MCF 10A (cell line): ENCODE measurements around the gene NAPSA. TPM values are rescaled to one million over a fixed set of nuclear protein-coding genes. Genes with fewer than 3 reads are reported as not detected.

Source experiments
- BruUV-seq: library from RNA; stranded (reverse); fragments of 400-500 nt; replicated peaks from 2 replicates; lab custom pipeline; 2021; lab: Mats Ljungman, UMichigan
- CTCF ChIA-PET: fragments of 300-600 bp; sonication (Branson Sonifier 250); formaldehyde crosslinking; extraction: SDS; loops from one replicate; lab custom pipeline; 2021; ENCODE audit warnings: antibody characterized with exemption, inconsistent platforms; lab: Yijun Ruan, JAX
- POLR2A ChIA-PET: fragments of 300-600, 350-650 bp; sonication (Branson Sonifier 250); formaldehyde crosslinking; extraction: SDS; loops from one replicate; lab custom pipeline; 2020; ENCODE audit warnings: antibody characterized with exemption, inconsistent platforms; lab: Yijun Ruan, JAX
- DNase-seq: peaks from one replicate; pipeline ENCODE4 v3.0.0-alpha.2; 2018; ENCODE audit not compliant: unreplicated experiment
- H3K27ac Mint-ChIP-seq: one replicate; pipeline ENCODE4 v1.8.0; 2022; ENCODE audit warnings: mild to moderate bottlenecking, low read depth, mixed read lengths; ENCODE audit not compliant: unreplicated experiment
- H3K27me3 Mint-ChIP-seq: one replicate; pipeline ENCODE4 v1.8.0; 2022; ENCODE audit warnings: mixed read lengths; ENCODE audit not compliant: insufficient read depth, unreplicated experiment
- H3K36me3 Mint-ChIP-seq: one replicate; pipeline ENCODE4 v1.8.0; 2022; ENCODE audit warnings: mild to moderate bottlenecking, moderate library complexity, mixed read lengths; ENCODE audit not compliant: insufficient read depth, unreplicated experiment
- H3K4me1 Mint-ChIP-seq: one replicate; pipeline ENCODE4 v1.8.0; 2022; ENCODE audit warnings: mixed read lengths; ENCODE audit not compliant: insufficient read depth, unreplicated experiment
- H3K4me3 Mint-ChIP-seq: one replicate; pipeline ENCODE4 v1.8.0; 2022; ENCODE audit warnings: mild to moderate bottlenecking, moderate library complexity, mixed read lengths; ENCODE audit not compliant: unreplicated experiment
- H3K9me3 Mint-ChIP-seq: one replicate; pipeline ENCODE4 v1.8.0; 2022; ENCODE audit warnings: mixed read lengths; ENCODE audit not compliant: unreplicated experiment
- CTCF ChIP-seq: fragments of 200-600 bp; IDR thresholded peaks from one replicate; pipeline ENCODE4 v1.8.0; 2022; ENCODE audit warnings: antibody characterized with exemption, mild to moderate bottlenecking; ENCODE audit not compliant: unreplicated experiment
- intact Hi-C: fragments of 100-400 bp; cut with micrococcal nuclease; formaldehyde crosslinking; loops from 2 replicates; pipeline ENCODE4 v1.14.1; 2022
- total RNA-seq: library from RNA; stranded (reverse); gene quantifications from 2 replicates; pipeline ENCODE4 v1.2.3, GENCODE V29; 2022

The NAPSA gene
- total RNA-seq, 1 experiment from 2014 or later, result 0.51 TPM

- H3K4me3 Mint-ChIP-seq, result no peak overlapping the region
- BruUV-seq, result no TSS peak
Observed at GRCh38 chr19:50309396-50310125, 55.9 kb downstream of the NAPSA start.

GRCh38 chr19:50308991-50309390 is 56.4 kb downstream of the NAPSA start:
- no peaks in the 10 kb centered on the region for H3K36me3 Mint-ChIP-seq
- H3K4me1 Mint-ChIP-seq, result no peaks in the 10 kb centered on the region
- no peak overlapping the region for H3K27ac Mint-ChIP-seq
- POLR2A ChIA-PET, result no interaction called here
- no peak for TF ChIP-seq CTCF
- no peak overlapping the region for H3K4me3 Mint-ChIP-seq
- CTCF ChIA-PET, result no interaction called here
- intact Hi-C loops, result no loop called here
- H3K9me3 Mint-ChIP-seq, result no peaks in the 10 kb centered on the region
- BruUV-seq, result no TSS peak
- DNase-seq, result no peak
- H3K27me3 Mint-ChIP-seq, result peaks cover 39% of the 10 kb centered on the region

More at GRCh38 chr19:50309396-50310125, 55.9 kb downstream of the NAPSA start:
- Mint-ChIP-seq H3K4me1 (no peaks in the 10 kb centered on the region), H3K9me3 (no peaks in the 10 kb centered on the region), H3K36me3 (no peaks in the 10 kb centered on the region), H3K27me3 (peaks cover 45% of the 10 kb centered on the region), H3K27ac (no peak overlapping the region)
- DNase-seq, result no peak
- no peak for TF ChIP-seq CTCF
- CTCF ChIA-PET, result no interaction called here
- intact Hi-C loops, result no loop called here
- POLR2A ChIA-PET, result no interaction called here

Other genes starting within 250 kb of the NAPSA start
- not detected in 2 replicates for gene IZUMO2, start 202.4 kb downstream of the NAPSA start, total RNA-seq
- gene MYH14, start 162.0 kb downstream of the NAPSA start, total RNA-seq, result not detected in 2 replicates
- not detected in 2 replicates for gene KCNC3, start 36.3 kb downstream of the NAPSA start, total RNA-seq
- gene NR1H2, start 10.8 kb upstream of the NAPSA start, total RNA-seq, result 62.0 and 65.7 TPM in 2 replicates
- 18.9 and 31.9 TPM in 2 replicates for gene POLD1, start 18.7 kb upstream of the NAPSA start, total RNA-seq
- not detected in 2 replicates for gene SPIB, start 53.3 kb upstream of the NAPSA start, total RNA-seq
- not detected in 2 replicates for gene MYBPC2, start 67.3 kb upstream of the NAPSA start, total RNA-seq
- 61.3 and 61.8 TPM in 2 replicates for gene EMC10, start 110.9 kb upstream of the NAPSA start, total RNA-seq
- gene GARIN5A, start 111.2 kb upstream of the NAPSA start, total RNA-seq, result 1.5 and 2.7 TPM in 2 replicates
- gene JOSD2, start 145.6 kb upstream of the NAPSA start, total RNA-seq, result 65.8 and 76.9 TPM in 2 replicates
- gene ASPDH, start 148.3 kb upstream of the NAPSA start, total RNA-seq, result not detected in 2 replicates
- gene LRRC4B, start 202.8 kb upstream of the NAPSA start, total RNA-seq, result not detected in 2 replicates